SK-N-SH treated with all-trans-retinoic acid at 6 μM for 48 hours (cell line): ENCODE results near the gene RAB3IP.

Experiments used
- ATAC-seq: fragments of 200-7000 bp; cut with Tn5 transposase; 3 replicates; pipeline ENCODE4 v1.9.1; 2020; ENCODE audit warnings: mild to moderate bottlenecking, moderate library complexity
- ARNTL ChIP-seq: fragments of 450-650 bp; formaldehyde crosslinking; IDR thresholded peaks from 2 replicates; pipeline ENCODE4 v1.5.0; 2020; ENCODE audit warnings: low read depth, mild to moderate bottlenecking, moderate library complexity, borderline replicate concordance
- BACH2 ChIP-seq: fragments of 250-450 bp; sonication (Bioruptor Pico); IDR thresholded peaks from 2 replicates; pipeline ENCODE4 v1.9.0; 2021; ENCODE audit warnings: mild to moderate bottlenecking, borderline replicate concordance
- CREB5 ChIP-seq: fragments of 250-450 bp; sonication (Bioruptor Pico); IDR thresholded peaks from 2 replicates; pipeline ENCODE4 v1.5.1; 2020; ENCODE audit warnings: low read depth, mild to moderate bottlenecking, moderate library complexity
- CSDC2 ChIP-seq: fragments of 250-450 bp; sonication (Bioruptor Pico); IDR thresholded peaks from 2 replicates; pipeline ENCODE4 v1.5.0; 2020; ENCODE audit warnings: mild to moderate bottlenecking, moderate library complexity
- CSRNP3 ChIP-seq: fragments of 250-450 bp; sonication (Bioruptor Pico); IDR thresholded peaks from 2 replicates; pipeline ENCODE4 v1.5.1; 2021; ENCODE audit warnings: mild to moderate bottlenecking, moderate library complexity
- ESRRG ChIP-seq: fragments of 250-450 bp; sonication (Bioruptor Pico); IDR thresholded peaks from 2 replicates; pipeline ENCODE4 v1.6.1; 2021; ENCODE audit warnings: mild to moderate bottlenecking
- GLIS3 ChIP-seq: fragments of 250-450 bp; sonication (Bioruptor Pico); IDR thresholded peaks from 2 replicates; pipeline ENCODE4 v1.5.0; 2020; ENCODE audit warnings: mild to moderate bottlenecking, moderate library complexity
- ISL1 ChIP-seq: fragments of 250-450 bp; sonication (Bioruptor Pico); IDR thresholded peaks from 2 replicates; pipeline ENCODE4 v2.1.2; 2022; ENCODE audit warnings: mild to moderate bottlenecking, moderate library complexity
- OSR1 ChIP-seq: fragments of 250-450 bp; sonication (Bioruptor Pico); IDR thresholded peaks from 2 replicates; pipeline ENCODE4 v1.8.0; 2022; ENCODE audit warnings: moderate library complexity, mild to moderate bottlenecking, inconsistent platforms
- PATZ1 ChIP-seq: fragments of 250-450 bp; sonication (Bioruptor Pico); IDR thresholded peaks from 2 replicates; pipeline ENCODE4 v1.8.0; 2020; ENCODE audit warnings: mild to moderate bottlenecking, moderate library complexity, borderline replicate concordance
- PPARA ChIP-seq: fragments of 250-450 bp; sonication (Bioruptor Pico); IDR thresholded peaks from 2 replicates; pipeline ENCODE4 v1.5.0; 2020; ENCODE audit warnings: mild to moderate bottlenecking, borderline replicate concordance
- RARB ChIP-seq: fragments of 250-450 bp; sonication (Bioruptor Pico); IDR thresholded peaks from 2 replicates; pipeline ENCODE4 v1.8.0; 2021; ENCODE audit warnings: mild to moderate bottlenecking, moderate library complexity
- SNAI2 ChIP-seq: fragments of 250-450 bp; sonication (Bioruptor Pico); IDR thresholded peaks from 2 replicates; pipeline ENCODE4 v1.5.0; 2020; ENCODE audit warnings: mild to moderate bottlenecking, moderate library complexity
- TCF4 ChIP-seq: fragments of 250-450 bp; sonication (Bioruptor Pico); IDR thresholded peaks from 2 replicates; pipeline ENCODE4 v1.8.0; 2021; ENCODE audit warnings: mild to moderate bottlenecking, moderate library complexity, borderline replicate concordance
- TOX ChIP-seq: fragments of 250-450 bp; sonication (Bioruptor Pico); IDR thresholded peaks from 2 replicates; pipeline ENCODE4 v1.8.0; 2021; ENCODE audit warnings: mild to moderate bottlenecking, moderate library complexity, borderline replicate concordance
- TSHZ2 ChIP-seq: fragments of 250-450 bp; sonication (Bioruptor Pico); IDR thresholded peaks from 2 replicates; pipeline ENCODE4 v1.5.0; 2020; ENCODE audit warnings: mild to moderate bottlenecking, moderate library complexity
- ZC3H10 ChIP-seq: fragments of 250-450 bp; sonication (Bioruptor Pico); IDR thresholded peaks from 2 replicates; pipeline ENCODE4 v1.5.1; 2021; ENCODE audit warnings: mild to moderate bottlenecking, moderate library complexity
- ZFP3 ChIP-seq: fragments of 250-450 bp; sonication (Bioruptor Pico); IDR thresholded peaks from 2 replicates; pipeline ENCODE4 v1.5.0; 2020; ENCODE audit warnings: mild to moderate bottlenecking, moderate library complexity
- ZFP30 ChIP-seq: fragments of 450-650 bp; formaldehyde crosslinking; IDR thresholded peaks from 2 replicates; pipeline ENCODE4 v1.5.0; 2022; ENCODE audit warnings: mild to moderate bottlenecking, moderate library complexity
- ZNF565 ChIP-seq: fragments of 450-650 bp; formaldehyde crosslinking; conservative IDR thresholded peaks from 2 replicates; pipeline ENCODE4 v1.5.0; 2020; ENCODE audit warnings: low read depth, mild to moderate bottlenecking, moderate library complexity
- ZNF70 ChIP-seq: fragments of 450-650 bp; formaldehyde crosslinking; IDR thresholded peaks from 2 replicates; pipeline ENCODE4 v1.5.0; 2020; ENCODE audit warnings: mild to moderate bottlenecking, moderate library complexity
- ZNF8 ChIP-seq: fragments of 450-650 bp; formaldehyde crosslinking; IDR thresholded peaks from 2 replicates; pipeline ENCODE4 v1.5.0; 2020; ENCODE audit warnings: mild to moderate bottlenecking, moderate library complexity
- TF ChIP-seq, protein P1 (sequence below): fragments of 250-450 bp; sonication (Bioruptor Pico); IDR thresholded peaks from 2 replicates; pipeline ENCODE4 v1.8.0; 2021; ENCODE audit warnings: low read depth, mild to moderate bottlenecking, moderate library complexity, borderline replicate concordance

Gene RAB3IP

GRCh38 chr12:69824028-69824427 lies 85.4 kb downstream of the RAB3IP start (continued):
- TF ChIP-seq ISL1 (CRISPR knock-in tag) = no peak
- TF ChIP-seq BACH2 = no peak
- no peak for TF ChIP-seq ARNTL (CRISPR knock-in tag)
- TF ChIP-seq ZFP30 (CRISPR knock-in tag) = no peak
- TF ChIP-seq ZNF8 = no peak
- TF ChIP-seq GLIS3 (CRISPR knock-in tag) = no peak

DNA sequence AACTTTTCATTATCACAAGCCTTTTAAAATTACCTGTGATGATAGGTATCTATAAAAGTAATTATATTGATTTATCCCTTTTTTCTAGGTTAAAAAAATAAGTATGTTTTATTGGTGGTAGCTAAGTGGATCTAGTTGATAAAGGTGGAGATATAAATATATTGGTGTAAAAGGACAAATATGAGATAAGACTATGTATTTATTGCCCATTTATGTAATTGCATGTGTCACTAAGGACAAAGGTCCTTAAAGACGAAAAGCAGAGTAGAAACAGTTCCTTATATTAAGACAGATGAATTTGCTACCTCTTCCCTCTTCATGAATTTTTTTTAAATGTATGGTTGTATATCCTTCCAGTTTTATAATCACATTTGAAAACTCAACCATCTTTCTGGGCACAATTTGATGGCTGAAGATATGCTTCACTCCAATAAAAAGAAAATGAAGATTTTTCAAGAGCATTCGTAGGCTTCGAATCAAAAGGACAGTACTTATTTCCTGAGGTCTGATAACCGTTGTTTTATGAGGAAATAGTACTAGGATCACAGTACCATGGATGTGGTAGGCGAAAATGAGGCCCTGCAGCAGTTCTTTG lies 86.4 kb downstream of the RAB3IP start, which contains the start of gene MYRFL:
TSS of gene MYRFL (plus strand) at position 262 of the 595 bp plus-strand sequence. CDS start at position 553, 291 bp downstream.
- ATAC-seq = no peak
- TF ChIP-seq ZNF8 = no peak
- 0 out of 2 replicates have a peak, but pooled peaks have one; percentile 26 for TF ChIP-seq CREB5 (CRISPR knock-in tag)
- TF ChIP-seq ISL1 (CRISPR knock-in tag) = peak; percentile 97
- TF ChIP-seq TCF4 (CRISPR knock-in tag) = 0 out of 2 replicates have a peak, but pooled peaks have one; percentile 22
- no peak for TF ChIP-seq ZFP30 (CRISPR knock-in tag)
- no peak for TF ChIP-seq PATZ1
- no peak for TF ChIP-seq CSRNP3 (CRISPR knock-in tag)
- no peak for TF ChIP-seq RARB (CRISPR knock-in tag)
- no peak for TF ChIP-seq ZNF70
- TF ChIP-seq BACH2 = no peak
- TF ChIP-seq, protein P1, sequence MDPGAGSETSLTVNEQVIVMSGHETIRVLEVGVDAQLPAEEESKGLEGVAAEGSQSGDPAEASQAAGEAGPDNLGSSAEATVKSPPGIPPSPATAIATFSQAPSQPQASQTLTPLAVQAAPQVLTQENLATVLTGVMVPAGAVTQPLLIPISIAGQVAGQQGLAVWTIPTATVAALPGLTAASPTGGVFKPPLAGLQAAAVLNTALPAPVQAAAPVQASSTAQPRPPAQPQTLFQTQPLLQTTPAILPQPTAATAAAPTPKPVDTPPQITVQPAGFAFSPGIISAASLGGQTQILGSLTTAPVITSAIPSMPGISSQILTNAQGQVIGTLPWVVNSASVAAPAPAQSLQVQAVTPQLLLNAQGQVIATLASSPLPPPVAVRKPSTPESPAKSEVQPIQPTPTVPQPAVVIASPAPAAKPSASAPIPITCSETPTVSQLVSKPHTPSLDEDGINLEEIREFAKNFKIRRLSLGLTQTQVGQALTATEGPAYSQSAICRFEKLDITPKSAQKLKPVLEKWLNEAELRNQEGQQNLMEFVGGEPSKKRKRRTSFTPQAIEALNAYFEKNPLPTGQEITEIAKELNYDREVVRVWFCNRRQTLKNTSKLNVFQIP (CRISPR knock-in tag) = no peak
- no peak for TF ChIP-seq GLIS3 (CRISPR knock-in tag)
- TF ChIP-seq ZNF565 = no peak
- TF ChIP-seq TOX (CRISPR knock-in tag) = no peak
- no peak for TF ChIP-seq SNAI2 (CRISPR knock-in tag)
- TF ChIP-seq ZC3H10 (CRISPR knock-in tag) = no peak
- TF ChIP-seq ESRRG (CRISPR knock-in tag) = no peak
- TF ChIP-seq PPARA (CRISPR knock-in tag) = no peak
- no peak for TF ChIP-seq CSDC2 (CRISPR knock-in tag)
- TF ChIP-seq TSHZ2 (CRISPR knock-in tag) = no peak
- no peak for TF ChIP-seq ZFP3 (CRISPR knock-in tag)
- TF ChIP-seq ARNTL (CRISPR knock-in tag) = no peak
- no peak for TF ChIP-seq OSR1
